WTC11 (cell line): ENCODE measurements around the gene TTC1. TPM values are rescaled to one million over a fixed set of nuclear protein-coding genes. Genes with fewer than 3 reads are reported as not detected.

ENCODE experiments used
- ATAC-seq: fragments of 200-7000 bp; cut with Tn5 transposase; 2 replicates; pipeline ENCODE4 v1.10.0; 2021; ENCODE audit warnings: mild to moderate bottlenecking, moderate library complexity
- CTCF ChIA-PET: fragments of 300-600 bp; sonication (Branson Sonifier 250); formaldehyde crosslinking; loops from one replicate; lab custom pipeline; 2021; ENCODE audit warnings: antibody characterized with exemption; lab: Charles Lee
- POLR2A ChIA-PET: fragments of 350-600 bp; sonication (Branson Sonifier 250); formaldehyde crosslinking; loops from one replicate; lab custom pipeline; 2021; ENCODE audit warnings: antibody characterized with exemption; lab: Charles Lee
- DNase-seq: peaks from one replicate; pipeline ENCODE4 v3.0.0; 2021; ENCODE audit warnings: low spot score
- H3K27ac Mint-ChIP-seq: 2 replicates; pipeline ENCODE4 v1.8.0; 2021; ENCODE audit warnings: mixed read lengths
- H3K27me3 Mint-ChIP-seq: 2 replicates; pipeline ENCODE4 v1.8.0; 2021; ENCODE audit warnings: low read depth, mild to moderate bottlenecking, moderate library complexity, mixed read lengths
- H3K36me3 Mint-ChIP-seq: 2 replicates; pipeline ENCODE4 v1.8.0; 2021; ENCODE audit warnings: mixed read lengths
- H3K4me1 Mint-ChIP-seq: 2 replicates; pipeline ENCODE4 v1.8.0; 2022; ENCODE audit warnings: mixed read lengths
- H3K4me3 Mint-ChIP-seq: 2 replicates; pipeline ENCODE4 v1.8.0; 2021; ENCODE audit warnings: mild to moderate bottlenecking, moderate library complexity, mixed read lengths
- H3K9me3 Mint-ChIP-seq: 2 replicates; pipeline ENCODE4 v1.8.0; 2021; ENCODE audit warnings: mixed read lengths
- ATF1 ChIP-seq: sonication (generic); formaldehyde crosslinking; IDR thresholded peaks from 2 replicates; pipeline ENCODE4 v1.8.1; 2023; ENCODE audit warnings: mild to moderate bottlenecking, moderate library complexity, missing genetic modification reagents
- CDX4 ChIP-seq: fragments of 250-450 bp; sonication (Bioruptor Pico); IDR thresholded peaks from 2 replicates; pipeline ENCODE4 v1.9.0; 2021; ENCODE audit warnings: moderate library complexity, mild to moderate bottlenecking, inconsistent platforms, borderline replicate concordance
- CREB1 ChIP-seq: sonication (generic); formaldehyde crosslinking; IDR thresholded peaks from 2 replicates; pipeline ENCODE4 v1.8.0; 2023; ENCODE audit warnings: mild to moderate bottlenecking, missing genetic modification reagents
- CREM ChIP-seq: sonication (generic); formaldehyde crosslinking; IDR thresholded peaks from 2 replicates; pipeline ENCODE4 v1.8.1; 2022; ENCODE audit warnings: mild to moderate bottlenecking, missing genetic modification reagents, moderate library complexity
- E2F1 ChIP-seq: sonication (generic); formaldehyde crosslinking; IDR thresholded peaks from 2 replicates; pipeline ENCODE4 v1.8.0; 2022; ENCODE audit warnings: mild to moderate bottlenecking, missing genetic modification reagents
- EMX1 ChIP-seq: fragments of 250-450 bp; sonication (Bioruptor Pico); IDR thresholded peaks from 2 replicates; pipeline ENCODE4 v1.8.0; 2021; ENCODE audit warnings: mild to moderate bottlenecking
- ERG ChIP-seq: fragments of 250-450 bp; sonication (Bioruptor Pico); IDR thresholded peaks from 2 replicates; pipeline ENCODE4 v1.8.0; 2021; ENCODE audit warnings: mild to moderate bottlenecking
- FOXP4 ChIP-seq: sonication (generic); formaldehyde crosslinking; IDR thresholded peaks from 2 replicates; pipeline ENCODE4 v1.8.0; 2022; ENCODE audit warnings: mild to moderate bottlenecking, missing genetic modification reagents
- GABPB1 ChIP-seq: sonication (generic); formaldehyde crosslinking; IDR thresholded peaks from 2 replicates; pipeline ENCODE4 v1.8.1; 2023; ENCODE audit warnings: mild to moderate bottlenecking, missing genetic modification reagents
- JUN ChIP-seq: sonication (generic); formaldehyde crosslinking; IDR thresholded peaks from 2 replicates; pipeline ENCODE4 v1.8.0; 2023; ENCODE audit warnings: mild to moderate bottlenecking, missing genetic modification reagents
- OVOL2 ChIP-seq: fragments of 250-450 bp; sonication (Bioruptor Pico); IDR thresholded peaks from 2 replicates; pipeline ENCODE4 v1.9.0; 2021; ENCODE audit warnings: mild to moderate bottlenecking, borderline replicate concordance
- PRRX2 ChIP-seq: fragments of 250-450 bp; sonication (Bioruptor Pico); IDR thresholded peaks from 2 replicates; pipeline ENCODE4 v1.8.0; 2021; ENCODE audit warnings: mild to moderate bottlenecking
- RORB ChIP-seq: fragments of 250-450 bp; sonication (Bioruptor Pico); IDR thresholded peaks from 2 replicates; pipeline ENCODE4 v1.9.0; 2021; ENCODE audit warnings: mild to moderate bottlenecking
- TCF7 ChIP-seq: sonication (generic); formaldehyde crosslinking; IDR thresholded peaks from 2 replicates; pipeline ENCODE4 v1.8.0; 2022; ENCODE audit warnings: mild to moderate bottlenecking, low read depth, missing genetic modification reagents, moderate library complexity
- TEAD4 ChIP-seq: sonication (generic); formaldehyde crosslinking; IDR thresholded peaks from 2 replicates; pipeline ENCODE4 v1.8.0; 2022; ENCODE audit warnings: mild to moderate bottlenecking, missing genetic modification reagents
- USF1 ChIP-seq: sonication (generic); formaldehyde crosslinking; IDR thresholded peaks from 2 replicates; pipeline ENCODE4 v1.8.0; 2022; ENCODE audit warnings: mild to moderate bottlenecking, missing genetic modification reagents
- ZBTB43 ChIP-seq: sonication (generic); formaldehyde crosslinking; IDR thresholded peaks from 2 replicates; pipeline ENCODE4 v1.8.1; 2023; ENCODE audit warnings: mild to moderate bottlenecking, missing genetic modification reagents
- ZNF219 ChIP-seq: sonication (generic); formaldehyde crosslinking; IDR thresholded peaks from 2 replicates; pipeline ENCODE4 v1.8.0; 2023; ENCODE audit warnings: missing genetic modification reagents, mild to moderate bottlenecking, borderline replicate concordance
- ZNF263 ChIP-seq: sonication (generic); formaldehyde crosslinking; IDR thresholded peaks from 2 replicates; pipeline ENCODE4 v1.8.1; 2022; ENCODE audit warnings: low read depth, mild to moderate bottlenecking, moderate library complexity, missing genetic modification reagents
- ZSCAN18 ChIP-seq: fragments of 250-450 bp; sonication (Bioruptor Pico); IDR thresholded peaks from 2 replicates; pipeline ENCODE4 v2.1.2; 2022; ENCODE audit warnings: mild to moderate bottlenecking, moderate library complexity
- total RNA-seq: library from RNA; stranded (reverse); gene quantifications from 3 replicates; pipeline ENCODE4 v1.2.3, GENCODE V29; 2021
- TF ChIP-seq, protein P1 (sequence below): sonication (generic); formaldehyde crosslinking; IDR thresholded peaks from 2 replicates; pipeline ENCODE4 v1.8.1; 2023; ENCODE audit warnings: mild to moderate bottlenecking, missing genetic modification reagents, moderate library complexity

Gene TTC1
- total RNA-seq, 1 experiment from 2014 or later, result 47.4 TPM

DNA sequence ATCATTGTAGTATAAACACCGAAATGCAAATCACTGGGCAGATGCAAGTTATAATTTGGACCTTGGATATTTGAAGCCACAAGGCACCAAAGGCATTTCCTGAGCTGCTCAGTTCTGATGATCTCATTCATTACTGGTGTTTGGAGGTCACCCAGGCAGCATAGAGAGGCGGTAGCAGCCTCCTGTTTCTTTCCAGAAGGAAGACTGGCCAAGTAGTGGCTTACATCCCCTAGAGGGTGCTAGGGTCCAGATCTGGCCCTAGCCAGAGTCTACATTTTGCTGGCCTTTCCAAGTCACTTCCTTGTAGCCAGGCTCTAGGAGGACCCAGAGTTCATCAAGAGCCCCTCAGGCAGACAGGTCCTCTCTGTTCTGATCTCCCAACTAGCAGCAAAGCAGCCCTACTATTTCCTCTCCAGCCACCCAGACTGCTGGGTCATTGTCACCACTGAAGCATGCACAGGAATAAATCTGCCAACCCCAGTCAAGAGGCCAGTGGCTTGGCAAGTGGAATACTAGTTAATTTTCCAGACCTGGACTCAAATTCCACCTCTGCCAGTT is 33.4 kb upstream of the TTC1 start (continued):
- TF ChIP-seq ERG, result no peak
- TF ChIP-seq, protein P1, sequence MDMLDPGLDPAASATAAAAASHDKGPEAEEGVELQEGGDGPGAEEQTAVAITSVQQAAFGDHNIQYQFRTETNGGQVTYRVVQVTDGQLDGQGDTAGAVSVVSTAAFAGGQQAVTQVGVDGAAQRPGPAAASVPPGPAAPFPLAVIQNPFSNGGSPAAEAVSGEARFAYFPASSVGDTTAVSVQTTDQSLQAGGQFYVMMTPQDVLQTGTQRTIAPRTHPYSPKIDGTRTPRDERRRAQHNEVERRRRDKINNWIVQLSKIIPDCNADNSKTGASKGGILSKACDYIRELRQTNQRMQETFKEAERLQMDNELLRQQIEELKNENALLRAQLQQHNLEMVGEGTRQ (CRISPR knock-in tag), result no peak
- no peak for TF ChIP-seq TCF7 (CRISPR knock-in tag)
- no peak for TF ChIP-seq ZBTB43 (CRISPR knock-in tag)

GRCh38 chr5:159976921-159977320 is 32.0 kb upstream of the TTC1 start:
- TF ChIP-seq ZNF219 (CRISPR knock-in tag), result no peak
- TF ChIP-seq GABPB1 (CRISPR knock-in tag), result no peak
- no peak for TF ChIP-seq ERG
- TF ChIP-seq CDX4 (CRISPR knock-in tag), result no peak
- no peak for TF ChIP-seq ZNF263 (CRISPR knock-in tag)
- TF ChIP-seq E2F1, result no peak
- TF ChIP-seq RORB, result no peak
- TF ChIP-seq PRRX2 (CRISPR knock-in tag), result no peak
- no peak for TF ChIP-seq USF1
- TF ChIP-seq CREM, result no peak
- no peak for TF ChIP-seq OVOL2 (CRISPR knock-in tag)
- ChIA-PET CTCF (interaction anchor here (0.9 to 3.5 kb wide), 2 partner anchors 10 to 12 kb away, joined by 3 to 12 read pairs; no protein-coding TSS in a partner anchor), POLR2A (no interaction called here)
- no peak overlapping the region for H3K27ac Mint-ChIP-seq
- ATAC-seq (no peak), DNase-seq (no peak)
- no peaks in the 10 kb centered on the region for H3K9me3 Mint-ChIP-seq
- no peaks in the 10 kb centered on the region for H3K36me3 Mint-ChIP-seq
- no peak overlapping the region for H3K4me3 Mint-ChIP-seq
- H3K4me1 Mint-ChIP-seq, result peaks cover 7% of the 10 kb centered on the region
- H3K27me3 Mint-ChIP-seq, result peaks cover 52% of the 10 kb centered on the region

GRCh38 chr5:159978358-159978757 is 30.6 kb upstream of the TTC1 start:
- no peaks in the 10 kb centered on the region for H3K4me1 Mint-ChIP-seq
- CTCF ChIA-PET, result interaction anchor here (3.5 kb wide), 1 partner anchor 9 kb away, joined by 12 read pairs; no protein-coding TSS in a partner anchor
- no peak for TF ChIP-seq EMX1 (CRISPR knock-in tag)
- no peak for TF ChIP-seq TEAD4
- no peak for TF ChIP-seq JUN (CRISPR knock-in tag)
- TF ChIP-seq ZNF219 (CRISPR knock-in tag), result no peak
- TF ChIP-seq E2F1, result no peak
- TF ChIP-seq ZSCAN18 (CRISPR knock-in tag), result no peak
- TF ChIP-seq CREB1 (CRISPR knock-in tag), result no peak
- no peak for TF ChIP-seq ATF1 (CRISPR knock-in tag)
- no peak for TF ChIP-seq FOXP4 (CRISPR knock-in tag)

More at GRCh38 chr5:159978358-159978757, 30.6 kb upstream of the TTC1 start:
- peaks cover 49% of the 10 kb centered on the region for H3K27me3 Mint-ChIP-seq
- no peaks in the 10 kb centered on the region for H3K9me3 Mint-ChIP-seq
- no peak overlapping the region for H3K4me3 Mint-ChIP-seq
- no peak for DNase-seq
- POLR2A ChIA-PET, result no interaction called here
- no peak for ATAC-seq
- H3K27ac Mint-ChIP-seq, result no peak overlapping the region
- H3K36me3 Mint-ChIP-seq, result no peaks in the 10 kb centered on the region
